A673 (cell line): ENCODE measurements around the gene ACSF3.
"Not testable (repeated sequence)": the region's sequence is repeated elsewhere in the genome, so short reads cannot be mapped to it uniquely, and the experiment has no call there.

Experiments
- CTCF ChIP-seq: fragments of 300-800, 200-600 bp; sonication (generic); conservative IDR thresholded peaks from 2 replicates; pipeline ENCODE4 v1.5.1; 2017; ENCODE audit warnings: low read depth, mild to moderate bottlenecking, antibody characterized with exemption, low read length, moderate library complexity, mixed read lengths
- EZH2 ChIP-seq: fragments of 200-600 bp; sonication (generic); IDR thresholded peaks from 2 replicates; pipeline ENCODE4 v1.6.1; 2017; ENCODE audit warnings: borderline replicate concordance, low read depth, mild to moderate bottlenecking, mixed read lengths, antibody characterized with exemption, low read length; ENCODE audit not compliant: poor library complexity, severe bottlenecking

GRCh38 chr16:89185887-89186592 is 92.4 kb downstream of the ACSF3 start:
- TF ChIP-seq CTCF, EZH2: not testable (repeated sequence)
